ENCODE data around the gene PEA15. TPM values are rescaled to one million over a fixed set of nuclear protein-coding genes. Genes with fewer than 3 reads are reported as not detected.

The PEA15 gene
- total RNA-seq, 1 donor from 2014 or later, result 44.6 TPM

GRCh38 chr1:160225345-160225744, 20.2 kb downstream of the PEA15 start:
- TF ChIP-seq CTCF (IDR thresholded peaks at IDR 0.05; ENCODE audit: partially characterized antibody, unreplicated experiment), result no peak
- no peaks in the 10 kb centered on the region for H3K9me3 Mint-ChIP-seq (ENCODE audit: unreplicated experiment)
- no peaks in the 10 kb centered on the region for H3K36me3 Mint-ChIP-seq (ENCODE audit: unreplicated experiment)
- H3K27ac Mint-ChIP-seq (ENCODE audit: unreplicated experiment), result no peak overlapping the region
- H3K4me3 Mint-ChIP-seq (ENCODE audit: unreplicated experiment), result no peak overlapping the region
- H3K4me1 Mint-ChIP-seq (ENCODE audit: low read depth, unreplicated experiment), result no peaks in the 10 kb centered on the region
- no peak for DNase-seq
- H3K27me3 Mint-ChIP-seq (ENCODE audit: unreplicated experiment), result no peaks in the 10 kb centered on the region

GRCh38 chr1:160226623-160227022, 21.4 kb downstream of the PEA15 start:
- Mint-ChIP-seq H3K36me3 (ENCODE audit: unreplicated experiment) (no peaks in the 10 kb centered on the region), H3K27ac (ENCODE audit: unreplicated experiment) (no peak overlapping the region), H3K4me1 (ENCODE audit: low read depth, unreplicated experiment) (no peaks in the 10 kb centered on the region), H3K27me3 (ENCODE audit: unreplicated experiment) (no peaks in the 10 kb centered on the region), H3K9me3 (ENCODE audit: unreplicated experiment) (no peaks in the 10 kb centered on the region), H3K4me3 (ENCODE audit: unreplicated experiment) (no peak overlapping the region)
- TF ChIP-seq CTCF (IDR thresholded peaks at IDR 0.05; ENCODE audit: partially characterized antibody, unreplicated experiment), result no peak
- no peak for DNase-seq

GRCh38 chr1:160227034-160227433, 21.9 kb downstream of the PEA15 start:
- H3K27me3 Mint-ChIP-seq (ENCODE audit: unreplicated experiment), result no peaks in the 10 kb centered on the region
- no peaks in the 10 kb centered on the region for H3K36me3 Mint-ChIP-seq (ENCODE audit: unreplicated experiment)
- H3K4me3 Mint-ChIP-seq (ENCODE audit: unreplicated experiment), result no peak overlapping the region
- no peaks in the 10 kb centered on the region for H3K4me1 Mint-ChIP-seq (ENCODE audit: low read depth, unreplicated experiment)
- H3K9me3 Mint-ChIP-seq (ENCODE audit: unreplicated experiment), result no peaks in the 10 kb centered on the region
- no peak for DNase-seq
- no peak overlapping the region for H3K27ac Mint-ChIP-seq (ENCODE audit: unreplicated experiment)
- TF ChIP-seq CTCF (IDR thresholded peaks at IDR 0.05; ENCODE audit: partially characterized antibody, unreplicated experiment), result no peak

- Mint-ChIP-seq H3K4me1 (ENCODE audit: low read depth, unreplicated experiment) (no peaks in the 10 kb centered on the region), H3K27me3 (ENCODE audit: unreplicated experiment) (no peaks in the 10 kb centered on the region), H3K9me3 (ENCODE audit: unreplicated experiment) (no peaks in the 10 kb centered on the region), H3K27ac (ENCODE audit: unreplicated experiment) (no peak overlapping the region), H3K4me3 (ENCODE audit: unreplicated experiment) (no peak overlapping the region), H3K36me3 (ENCODE audit: unreplicated experiment) (no peaks in the 10 kb centered on the region)
- no peak for TF ChIP-seq CTCF (IDR thresholded peaks at IDR 0.05; ENCODE audit: partially characterized antibody, unreplicated experiment)
- no peak for DNase-seq
Measured at GRCh38 chr1:160227561-160227960, 22.4 kb downstream of the PEA15 start.

DNA sequence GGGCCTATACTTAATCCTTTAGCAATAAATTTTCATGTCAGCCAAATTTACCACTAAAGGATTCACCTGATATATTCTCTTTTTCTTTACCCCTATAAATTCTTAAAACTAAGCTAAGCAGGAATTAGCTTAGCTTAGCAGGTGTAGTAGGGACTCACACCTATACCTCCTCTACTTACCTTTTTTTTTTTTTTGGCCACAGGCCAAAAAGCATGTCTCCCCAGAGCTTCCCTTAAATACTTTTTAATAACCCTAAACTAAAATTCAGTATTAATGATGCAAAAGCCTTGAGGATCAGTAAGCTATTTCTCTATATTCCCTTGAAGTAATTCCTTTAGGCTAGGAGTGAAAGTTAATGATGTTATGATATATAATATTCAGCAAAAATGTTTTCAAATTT, 23.2 kb downstream of the PEA15 start:
- Mint-ChIP-seq H3K4me3 (ENCODE audit: unreplicated experiment) (no peak overlapping the region), H3K36me3 (ENCODE audit: unreplicated experiment) (no peaks in the 10 kb centered on the region), H3K27me3 (ENCODE audit: unreplicated experiment) (peaks cover 1% of the 10 kb centered on the region), H3K4me1 (ENCODE audit: low read depth, unreplicated experiment) (no peaks in the 10 kb centered on the region), H3K27ac (ENCODE audit: unreplicated experiment) (no peak overlapping the region), H3K9me3 (ENCODE audit: unreplicated experiment) (no peaks in the 10 kb centered on the region)
- no peak for TF ChIP-seq CTCF (IDR thresholded peaks at IDR 0.05; ENCODE audit: partially characterized antibody, unreplicated experiment)
- DNase-seq, result no peak
